Measurements from ENCODE around the gene ASB3.
"Not testable (repeated sequence)": the region's sequence is repeated elsewhere in the genome, so short reads cannot be mapped to it uniquely, and the experiment has no call there.

Gene ASB3

GRCh38 chr2:53739032-53739431 lies 47.7 kb downstream of the ASB3 start:
- DNase-seq (ENCODE audit: low spot score), result no peak

- no peak for DNase-seq (ENCODE audit: low spot score)
Observed at GRCh38 chr2:53737091-53737490, 49.7 kb downstream of the ASB3 start.

GRCh38 chr2:53729143-53729762 lies 57.5 kb downstream of the ASB3 start:
- DNase-seq (ENCODE audit: low spot score), result no peak

GRCh38 chr2:53727921-53728320 lies 58.8 kb downstream of the ASB3 start:
- DNase-seq (ENCODE audit: low spot score), result no peak

- DNase-seq (ENCODE audit: low spot score), result no peak
Observed at GRCh38 chr2:53725662-53726061, 61.1 kb downstream of the ASB3 start.

- DNase-seq (ENCODE audit: low spot score), result no peak
Observed at GRCh38 chr2:53724536-53724935, 62.2 kb downstream of the ASB3 start.

- not testable (repeated sequence) for DNase-seq (ENCODE audit: low spot score)
Observed at GRCh38 chr2:53720944-53721343, 65.8 kb downstream of the ASB3 start.

GRCh38 chr2:53715568-53715967 lies 71.2 kb downstream of the ASB3 start:
- DNase-seq (ENCODE audit: low spot score), result no peak

GRCh38 chr2:53711271-53711780 lies 75.4 kb downstream of the ASB3 start:
- no peak for DNase-seq (ENCODE audit: low spot score)

GRCh38 chr2:53708988-53709387 lies 77.8 kb downstream of the ASB3 start:
- no peak for DNase-seq (ENCODE audit: low spot score)

GRCh38 chr2:53701221-53701620 lies 85.5 kb downstream of the ASB3 start:
- no peak for DNase-seq (ENCODE audit: low spot score)

GRCh38 chr2:53697686-53698085 lies 89.1 kb downstream of the ASB3 start:
- no peak for DNase-seq (ENCODE audit: low spot score)

- no peak for DNase-seq (ENCODE audit: low spot score)
Observed at GRCh38 chr2:53697092-53697491, 89.7 kb downstream of the ASB3 start.

GRCh38 chr2:53695575-53695974 lies 91.2 kb downstream of the ASB3 start:
- no peak for DNase-seq (ENCODE audit: low spot score)

GRCh38 chr2:53694096-53694771 lies 92.5 kb downstream of the ASB3 start:
- DNase-seq (ENCODE audit: low spot score), result no peak

- peak; percentile 5 for DNase-seq (ENCODE audit: low spot score)
Observed at GRCh38 chr2:53690876-53691275, 95.9 kb downstream of the ASB3 start.

GRCh38 chr2:53672881-53673522 lies 113.8 kb downstream of the ASB3 start:
- DNase-seq (ENCODE audit: low spot score), result no peak

GRCh38 chr2:53670331-53670730 lies 116.4 kb downstream of the ASB3 start:
- DNase-seq (ENCODE audit: low spot score), result no peak

- DNase-seq (ENCODE audit: low spot score), result no peak
Observed at GRCh38 chr2:53668624-53669026, 118.1 kb downstream of the ASB3 start.

- DNase-seq (ENCODE audit: low spot score), result not testable (repeated sequence)
Observed at GRCh38 chr2:53667130-53667529, 119.6 kb downstream of the ASB3 start.

- no peak for DNase-seq (ENCODE audit: low spot score)
Observed at GRCh38 chr2:53660886-53661285, 125.9 kb downstream of the ASB3 start.

- not testable (repeated sequence) for DNase-seq (ENCODE audit: low spot score)
Observed at GRCh38 chr2:53658474-53658873, 128.3 kb downstream of the ASB3 start.

- no peak for DNase-seq (ENCODE audit: low spot score)
Observed at GRCh38 chr2:53655256-53655655, 131.5 kb downstream of the ASB3 start.

Measured in activated CD4-positive, alpha-beta T cell treated with anti-CD3 and anti-CD28 coated beads, Interleukin-2, Interleukin-4, amounts not matched to agents 100 ng/mL and 50 ng/mL, durations not matched to agents 16 hours and 8 hours (primary cell).